ENCODE measurements around the gene PPM1G.
A peak's percentile ranks its signal among the peaks of the same experiment; 100 is the strongest.

PPM1G gene

GRCh38 chr2:27416151-27416550 is 6.8 kb upstream of the PPM1G start:
- no peak for DNase-seq (ENCODE audit: insufficient read length, low spot score)
- FAIRE-seq, result no peak

GRCh38 chr2:27412419-27413152 is 3.2 kb upstream of the PPM1G start:
- DNase-seq (ENCODE audit: insufficient read length, low spot score) (no peak), FAIRE-seq (no peak)
- no peak for TF ChIP-seq CTCF (IDR thresholded peaks at IDR 0.05; ENCODE audit: insufficient read depth, missing control alignments)

More at GRCh38 chr2:27416151-27416550, 6.8 kb upstream of the PPM1G start:
- no peak for TF ChIP-seq CTCF (IDR thresholded peaks at IDR 0.05; ENCODE audit: insufficient read depth, missing control alignments)

- DNase-seq (ENCODE audit: insufficient read length, low spot score), result no peak
- no peak for FAIRE-seq
- TF ChIP-seq CTCF (IDR thresholded peaks at IDR 0.05; ENCODE audit: insufficient read depth, missing control alignments), result no peak
Measured at GRCh38 chr2:27408601-27409320, 630 bp downstream of the PPM1G start.

GRCh38 chr2:27407798-27408491 is 1.4 kb downstream of the PPM1G start:
- DNase-seq (ENCODE audit: insufficient read length, low spot score) (no peak), FAIRE-seq (no peak)
- peak; percentile 62 for TF ChIP-seq CTCF (IDR thresholded peaks at IDR 0.05; ENCODE audit: insufficient read depth, missing control alignments)

GRCh38 chr2:27400348-27401135 is 8.8 kb downstream of the PPM1G start:
- no peak for FAIRE-seq
- no peak for TF ChIP-seq CTCF (IDR thresholded peaks at IDR 0.05; ENCODE audit: insufficient read depth, missing control alignments)

GRCh38 chr2:27398962-27399361 is 10.4 kb downstream of the PPM1G start:
- no peak for TF ChIP-seq CTCF (IDR thresholded peaks at IDR 0.05; ENCODE audit: insufficient read depth, missing control alignments)
- no peak for DNase-seq (ENCODE audit: insufficient read length, low spot score)
- no peak for FAIRE-seq

More at GRCh38 chr2:27400348-27401135, 8.8 kb downstream of the PPM1G start:
- DNase-seq (ENCODE audit: insufficient read length, low spot score), result no peak

All from D721Med (cell line).